ENCODE measurements around the gene PRDX6.
"Not testable (repeated sequence)": the region's sequence is repeated elsewhere in the genome, so short reads cannot be mapped to it uniquely, and the experiment has no call there.

Gene PRDX6

DNA sequence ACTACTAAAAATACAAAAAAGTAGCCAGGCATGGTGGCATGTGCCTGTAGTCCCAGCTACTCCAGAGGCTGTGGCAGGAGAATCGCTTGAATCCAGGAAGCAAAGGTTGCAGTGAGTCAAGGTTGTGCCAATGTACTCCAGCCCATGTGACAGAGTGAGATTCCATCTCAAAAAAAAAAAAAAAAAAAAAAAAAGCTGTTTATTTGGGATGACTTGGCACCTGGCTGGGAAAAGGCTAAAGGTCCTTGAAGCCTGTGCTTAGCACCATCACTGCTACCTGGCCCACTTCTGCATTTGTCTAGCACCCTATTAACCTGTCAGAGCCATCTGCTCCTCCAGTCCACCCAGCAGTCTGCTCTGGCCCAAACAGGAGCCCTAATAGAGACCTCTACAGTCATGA lies 25.0 kb downstream of the PRDX6 start:
- no peak for DNase-seq

DNA sequence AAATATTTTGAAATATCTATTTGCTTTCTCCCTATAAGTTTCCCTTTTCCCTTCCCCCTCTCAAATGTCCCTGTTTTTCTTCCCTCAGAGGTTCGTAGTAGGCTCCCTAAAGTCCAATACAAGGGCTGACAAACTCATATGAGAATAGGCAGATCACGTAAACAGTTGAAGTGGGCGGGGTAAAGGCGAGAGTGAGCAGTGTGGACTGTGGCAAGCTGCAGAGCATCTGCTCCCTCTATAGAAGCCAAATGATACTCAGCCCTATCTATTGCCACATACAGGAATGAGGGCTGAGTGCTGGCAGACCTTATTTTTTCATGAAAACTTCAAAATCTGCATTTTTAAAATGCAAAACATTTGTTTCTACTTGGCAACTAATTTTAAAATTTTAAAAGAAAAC lies 26.3 kb downstream of the PRDX6 start:
- no peak for DNase-seq

DNA sequence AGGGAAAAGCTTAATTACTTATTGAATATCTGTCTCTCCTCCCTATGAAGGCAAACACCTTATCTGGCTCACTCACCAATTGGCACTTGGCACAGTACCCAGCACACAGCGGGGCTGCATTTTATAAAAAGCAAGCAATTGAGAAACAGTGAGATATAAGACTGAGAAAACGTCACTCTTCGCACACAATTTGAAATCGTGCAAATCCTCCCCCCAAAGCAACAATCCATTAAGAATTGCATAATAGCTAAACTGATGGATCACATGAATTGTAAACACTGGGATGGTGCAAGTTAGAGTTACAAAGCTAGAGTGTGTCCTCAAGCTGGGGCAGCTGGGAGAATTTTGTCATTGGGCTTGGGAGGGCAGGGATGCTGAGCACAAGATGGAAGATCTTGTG lies 27.1 kb downstream of the PRDX6 start:
- no peak for DNase-seq

DNA sequence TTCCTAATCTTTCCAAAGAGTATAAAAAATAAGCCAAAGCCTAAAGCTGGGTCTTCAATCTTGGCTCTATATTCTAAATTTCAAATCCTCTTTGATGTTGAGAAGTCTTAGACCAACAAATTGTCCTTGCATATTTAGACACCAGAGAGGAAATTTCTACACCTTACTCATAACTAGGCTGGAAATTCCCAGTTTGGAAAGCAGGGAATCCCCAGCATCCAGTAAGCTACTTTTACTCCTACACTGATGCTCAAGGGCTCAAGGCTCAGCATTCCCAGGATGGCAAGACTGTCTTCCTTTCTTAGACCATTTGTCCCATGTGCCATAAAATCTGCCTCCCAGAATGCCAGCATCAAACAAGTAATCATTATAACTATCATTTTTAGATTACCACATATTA lies 28.3 kb downstream of the PRDX6 start:
- DNase-seq: no peak

DNA sequence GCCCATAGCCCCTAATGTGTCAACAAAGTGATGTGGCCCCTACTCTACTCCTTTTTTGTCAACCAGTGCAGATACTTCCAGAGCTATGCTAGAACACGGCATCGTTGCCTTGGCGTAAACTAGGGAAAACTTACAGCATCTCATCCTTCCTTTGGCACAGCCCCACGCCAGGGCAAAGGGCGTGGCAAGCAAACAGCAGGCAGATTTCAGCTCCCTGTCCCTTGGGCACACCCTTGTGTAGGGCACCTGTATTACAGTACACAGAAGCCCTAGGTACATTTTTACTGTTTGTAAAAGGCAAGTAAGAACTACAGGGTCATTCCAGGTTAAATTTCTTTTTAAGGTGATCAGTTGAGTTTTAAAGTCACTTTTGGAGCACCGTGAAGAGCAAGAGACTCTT lies 29.3 kb downstream of the PRDX6 start:
- no peak for DNase-seq

DNA sequence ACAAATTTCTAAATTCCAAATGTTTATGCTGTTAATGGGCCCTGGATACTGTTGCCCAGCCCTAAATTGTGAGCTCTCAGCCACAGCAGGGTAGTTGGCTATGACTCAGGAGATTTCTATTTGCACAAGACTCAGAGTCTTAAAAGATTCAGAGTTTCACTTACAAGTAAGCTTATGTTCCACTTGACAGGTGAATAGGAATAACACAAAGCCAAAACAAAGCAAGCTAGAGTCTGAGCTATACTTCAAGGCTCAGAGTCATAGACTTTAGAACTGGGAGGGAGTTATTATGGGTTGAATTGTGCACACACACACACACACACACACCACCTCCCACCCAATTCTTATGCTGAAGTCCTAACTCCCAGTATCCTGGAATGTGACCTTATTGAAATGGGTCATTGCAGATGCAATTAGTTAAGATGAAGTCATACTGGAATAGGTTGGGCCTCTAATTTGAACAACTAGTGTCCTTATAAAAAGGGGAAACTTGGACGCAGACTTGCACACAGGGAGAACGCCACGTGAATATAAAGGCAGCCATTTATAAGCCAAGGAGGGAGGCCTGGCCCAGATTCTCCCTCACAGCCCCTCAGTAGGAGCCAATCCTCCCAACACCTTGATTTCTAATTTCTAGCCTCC lies 30.2 kb downstream of the PRDX6 start:
- no peak for DNase-seq

DNA sequence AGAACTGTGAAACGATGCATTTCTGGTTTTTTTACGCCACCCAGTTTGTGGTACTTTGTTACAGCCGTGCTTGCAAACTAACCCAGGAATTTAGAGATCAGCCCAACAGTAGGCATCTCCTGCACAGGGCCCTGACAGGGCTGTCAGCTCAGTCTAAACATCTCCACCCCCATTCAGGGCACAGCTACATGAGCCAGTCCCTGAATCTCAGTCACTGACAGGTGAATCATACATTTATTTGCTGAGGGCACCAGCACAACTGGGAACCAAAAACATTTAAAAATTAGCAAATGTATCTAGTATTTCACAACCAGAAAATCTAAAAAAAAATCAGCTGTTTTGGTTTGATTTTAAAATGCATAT lies 30.7 kb downstream of the PRDX6 start:
- DNase-seq: no peak

DNA sequence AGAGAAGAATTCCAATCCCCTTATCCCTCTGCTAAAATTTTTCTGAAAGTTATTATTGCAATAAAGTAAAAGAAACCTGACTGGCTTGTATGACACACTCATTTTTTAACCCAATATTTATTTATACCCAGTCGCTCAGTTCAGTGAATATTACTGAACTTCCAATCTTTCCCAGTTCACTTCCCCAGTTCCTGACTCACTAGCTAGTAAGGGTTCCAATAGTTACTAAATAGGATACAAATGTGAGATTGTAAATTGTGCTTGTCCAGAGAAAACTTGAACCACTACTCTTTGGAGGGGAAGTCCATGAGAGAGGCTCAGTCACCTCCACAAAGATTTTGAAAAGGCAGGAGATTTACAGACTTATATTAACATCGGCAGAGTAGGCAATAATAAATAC lies 31.4 kb downstream of the PRDX6 start:
- DNase-seq: no peak

DNA sequence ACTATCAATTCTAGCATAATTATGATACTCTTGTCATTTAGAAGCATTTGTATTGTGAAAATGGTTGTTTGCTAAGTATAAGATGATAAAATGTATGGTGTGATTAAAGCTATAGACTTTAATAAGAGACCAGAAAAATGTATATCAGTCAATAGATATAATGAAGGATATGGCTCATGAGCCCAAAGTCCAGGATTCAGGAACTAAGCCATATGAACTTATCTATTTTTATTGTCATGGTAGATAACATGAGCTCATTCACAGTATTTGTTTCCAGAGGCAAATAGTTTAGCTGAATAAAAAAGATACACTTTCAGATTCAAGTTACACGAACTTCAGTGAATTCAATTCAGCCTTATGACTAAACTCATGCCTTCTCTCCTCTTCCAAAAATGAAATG lies 32.7 kb downstream of the PRDX6 start:
- no peak for DNase-seq

DNA sequence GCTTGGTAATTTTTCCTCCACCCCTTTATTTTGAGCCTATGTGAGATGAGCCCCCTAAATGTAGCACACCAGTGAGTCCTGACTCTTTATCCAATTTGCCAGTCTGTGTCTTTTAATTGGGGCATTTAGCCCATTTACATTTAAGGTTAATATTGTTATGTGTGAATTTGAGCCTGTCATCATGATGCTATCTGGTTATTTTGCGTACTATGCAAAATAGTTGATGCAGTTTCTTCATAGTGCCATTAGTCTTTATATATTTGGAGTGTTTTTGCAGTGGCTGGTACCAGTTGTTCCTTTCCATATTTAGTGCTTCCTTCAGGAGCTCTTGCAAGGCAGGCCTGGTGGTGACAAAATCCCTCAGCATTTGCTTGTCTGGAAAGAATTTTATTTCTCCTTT lies 37.4 kb downstream of the PRDX6 start:
- DNase-seq: not testable (repeated sequence)

DNA sequence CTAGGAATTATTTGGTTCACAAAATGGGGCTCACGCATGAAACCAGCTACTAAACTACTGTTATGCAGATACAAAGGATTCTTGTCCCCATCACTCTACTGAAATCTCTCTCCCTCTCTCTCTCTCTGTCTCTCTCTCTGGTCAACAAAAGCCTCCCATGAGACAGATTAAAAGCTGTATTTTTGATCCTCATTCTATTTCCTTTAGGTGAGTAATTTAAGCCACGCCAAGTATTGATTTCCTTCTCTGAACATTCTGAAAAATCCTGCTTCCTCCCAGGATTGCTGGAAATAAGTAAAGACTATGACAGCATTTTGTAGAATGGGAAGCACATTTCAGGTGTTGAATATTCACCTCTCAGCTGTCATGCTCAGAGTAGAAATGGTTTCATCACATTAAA lies 43.7 kb downstream of the PRDX6 start:
- DNase-seq: no peak

DNA sequence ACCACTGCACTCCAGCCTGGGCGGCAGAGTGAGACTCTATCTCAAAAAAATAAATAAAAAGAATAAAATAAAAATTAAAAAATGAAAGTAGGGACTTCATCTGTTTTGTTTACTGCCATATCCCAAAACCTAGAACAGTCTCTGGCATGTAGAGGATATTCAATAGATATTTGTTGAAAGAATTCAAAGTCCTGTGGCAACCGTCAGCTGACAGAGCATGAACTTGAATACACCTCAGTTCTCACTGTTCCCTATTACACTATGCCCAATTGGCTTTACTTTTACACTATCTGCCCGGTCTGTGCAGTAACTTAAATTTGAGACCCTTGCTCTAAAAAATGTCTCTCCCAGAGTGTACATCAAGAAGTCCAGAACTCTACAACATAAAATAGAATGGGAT lies 46.2 kb downstream of the PRDX6 start:
- no peak for DNase-seq

DNA sequence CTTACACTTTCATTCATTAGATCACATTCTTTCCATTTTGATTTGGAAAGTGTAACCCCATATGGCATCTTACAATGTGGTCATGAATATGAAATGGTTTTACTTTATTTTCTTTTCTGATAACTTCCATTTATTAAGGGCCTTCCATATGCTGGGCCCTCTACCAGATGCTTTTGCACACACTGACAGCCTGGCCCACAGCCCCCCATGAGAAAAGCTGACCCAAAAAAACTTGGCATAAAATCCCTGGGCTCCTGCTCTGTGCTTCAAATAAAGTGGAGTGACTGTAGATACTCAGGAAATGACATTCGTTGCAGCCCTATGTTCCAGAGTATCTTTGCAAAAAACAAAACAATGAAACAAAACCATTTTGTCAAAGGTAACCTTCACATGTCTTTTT lies 48.8 kb downstream of the PRDX6 start:
- DNase-seq: no peak

DNA sequence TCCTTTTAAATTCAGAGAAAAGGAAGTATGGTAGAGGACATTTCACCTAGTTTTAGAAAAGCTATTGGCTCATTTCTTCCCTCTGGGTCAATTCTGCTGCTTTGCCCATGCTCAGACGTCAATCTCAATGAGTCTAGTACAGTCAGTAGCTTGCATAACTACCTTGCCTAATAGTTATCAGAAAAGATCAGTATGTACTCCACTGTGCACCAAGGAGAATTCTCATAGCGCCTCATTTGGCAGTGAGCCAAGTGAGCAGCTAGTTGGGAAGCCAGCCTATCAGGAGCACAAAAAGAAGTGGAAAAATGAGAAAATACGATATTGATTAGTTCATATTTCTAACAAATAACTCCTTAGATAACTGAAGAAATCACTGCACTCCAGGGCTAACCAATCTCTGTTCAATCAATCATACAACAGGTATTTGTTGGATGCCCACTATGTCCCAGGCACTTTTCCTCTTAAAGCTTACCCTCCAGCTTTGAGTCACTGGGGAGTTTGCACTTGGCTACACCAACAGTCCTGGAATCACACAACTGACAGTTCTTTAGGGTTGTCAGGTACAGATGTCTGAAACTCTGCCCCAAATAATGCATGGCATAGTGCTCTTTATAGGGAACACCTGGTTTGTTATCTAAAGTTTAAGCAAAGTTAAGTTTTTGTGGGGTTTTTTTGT lies 50.2 kb downstream of the PRDX6 start:
- DNase-seq: no peak

DNA sequence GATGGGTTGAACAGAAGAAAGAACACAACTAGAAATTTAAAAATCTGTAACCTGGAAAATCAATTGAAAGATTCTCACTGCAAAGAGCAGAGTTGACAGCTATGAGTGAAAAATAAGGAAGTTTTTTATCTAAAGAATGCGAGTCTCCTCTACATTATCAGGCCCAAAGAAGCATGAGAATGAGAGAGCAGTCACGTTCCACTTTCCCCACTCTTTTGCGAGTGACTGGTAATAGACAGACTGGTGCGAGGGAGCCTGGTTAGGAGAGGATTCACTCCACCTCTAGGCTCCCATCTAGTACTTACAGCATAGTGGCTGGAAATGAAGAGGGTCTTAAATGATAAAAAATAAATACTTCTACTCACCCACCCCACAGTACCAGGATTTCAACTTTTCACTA lies 52.0 kb downstream of the PRDX6 start:
- DNase-seq: no peak

DNA sequence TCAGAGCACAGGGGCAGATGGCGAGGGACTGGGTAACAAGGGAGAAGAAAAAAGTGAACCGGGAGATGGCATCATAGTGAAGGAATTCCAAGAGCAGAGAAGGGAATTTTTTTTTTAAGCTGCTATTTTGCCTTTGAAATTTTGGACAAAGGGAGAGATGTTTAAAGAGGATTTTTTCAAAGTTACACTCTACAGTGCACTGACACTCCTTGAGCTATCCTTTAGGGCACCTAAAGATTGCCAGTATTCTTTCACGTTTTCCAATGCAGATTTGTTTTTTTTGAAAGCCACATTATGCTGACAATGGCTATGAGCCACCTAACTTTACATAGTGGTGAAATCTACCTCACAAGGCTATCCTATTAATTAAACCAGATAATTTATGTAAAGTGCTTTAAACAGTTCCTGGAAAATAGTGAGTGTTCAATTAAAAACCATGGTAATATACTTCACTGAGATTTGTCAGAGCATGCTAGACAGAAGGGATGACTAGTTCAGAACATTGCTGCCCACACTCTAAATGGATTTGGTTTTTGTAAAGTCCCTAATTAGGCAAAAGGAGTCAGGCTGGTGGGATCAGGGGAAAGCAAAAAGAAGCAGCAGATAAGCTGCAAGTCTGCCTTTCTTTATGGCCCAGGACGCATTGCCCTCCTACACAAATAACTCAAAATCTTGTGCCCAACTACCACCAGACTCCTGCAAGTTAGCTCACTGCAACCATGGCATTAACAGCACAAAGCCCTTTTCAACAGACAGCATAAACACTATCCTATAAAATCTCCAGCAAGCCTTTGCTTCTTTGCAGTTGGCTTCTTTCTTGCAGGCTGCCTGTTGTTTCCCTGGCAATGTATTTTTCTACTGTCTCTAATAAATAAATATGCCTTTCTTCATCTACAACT lies 53.9 kb downstream of the PRDX6 start:
- no peak for DNase-seq

DNA sequence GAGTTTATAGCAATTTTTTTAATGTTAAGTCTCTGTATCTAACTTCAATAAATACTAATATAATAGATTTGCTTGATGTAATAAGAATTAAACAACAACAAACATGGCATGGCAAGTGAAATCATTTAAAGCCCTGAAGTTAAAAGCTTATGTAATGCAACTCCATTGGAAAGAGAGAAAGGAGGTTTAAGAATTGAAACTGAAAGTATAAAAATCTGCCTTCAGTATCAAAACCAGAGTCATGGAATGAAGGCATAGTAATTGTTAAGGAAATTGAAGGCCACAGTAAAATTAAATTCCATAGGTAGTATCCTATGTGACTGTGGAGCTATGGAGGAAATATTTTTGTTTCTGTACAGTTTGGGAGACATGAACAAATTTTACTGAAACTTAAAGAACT lies 55.1 kb downstream of the PRDX6 start:
- DNase-seq: no peak

DNA sequence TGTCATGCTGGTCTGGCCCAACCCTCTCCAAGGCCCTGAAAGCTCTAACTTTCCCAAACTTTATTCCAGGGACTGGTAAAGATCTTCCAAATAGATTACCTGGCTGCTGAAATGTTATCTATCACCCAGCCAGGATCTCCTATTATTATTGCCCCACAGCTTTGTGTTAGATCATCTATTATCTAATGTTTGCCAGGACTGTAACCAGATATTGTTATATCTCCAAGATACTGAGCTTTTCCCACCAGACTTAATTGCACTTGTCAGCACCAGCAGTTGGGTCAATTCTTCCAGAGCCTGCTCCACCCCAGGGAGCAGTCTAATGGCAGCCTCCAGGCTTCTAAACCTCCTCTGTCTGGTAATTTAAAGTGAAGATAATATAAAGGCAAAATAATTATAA lies 59.1 kb downstream of the PRDX6 start:
- no peak for DNase-seq

Measured in GF-D8 (cell line).